HG02943 (cell line): ENCODE data around the gene HTRA1.

ENCODE experiments used
- ATAC-seq: cut with Tn5 transposase; IDR thresholded peaks from one replicate; pipeline ENCODE4 v1.9.1; 2021; ENCODE audit warnings: mild to moderate bottlenecking, low read depth, moderate library complexity; ENCODE audit not compliant: unreplicated experiment

HTRA1 gene

DNA sequence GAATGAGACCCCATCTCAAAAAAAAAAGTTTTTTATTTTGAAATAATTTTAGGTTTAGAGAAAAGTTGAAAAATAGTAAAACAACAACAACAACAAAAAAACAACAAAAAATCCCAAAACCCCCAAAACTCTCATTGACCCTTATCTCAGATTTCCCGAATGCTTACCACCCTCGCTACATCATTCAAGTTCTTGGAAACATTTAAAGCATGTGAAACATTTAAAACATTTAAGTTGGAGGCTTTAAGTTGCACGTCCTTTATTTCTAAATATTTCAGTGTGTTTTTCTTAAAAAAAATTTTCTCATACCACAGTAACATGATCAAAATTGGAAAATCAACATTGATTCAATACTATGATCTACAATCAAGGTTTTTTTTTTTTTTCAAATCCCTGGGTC, 7.3 kb upstream of the HTRA1 start:
- ATAC-seq: no peak

DNA sequence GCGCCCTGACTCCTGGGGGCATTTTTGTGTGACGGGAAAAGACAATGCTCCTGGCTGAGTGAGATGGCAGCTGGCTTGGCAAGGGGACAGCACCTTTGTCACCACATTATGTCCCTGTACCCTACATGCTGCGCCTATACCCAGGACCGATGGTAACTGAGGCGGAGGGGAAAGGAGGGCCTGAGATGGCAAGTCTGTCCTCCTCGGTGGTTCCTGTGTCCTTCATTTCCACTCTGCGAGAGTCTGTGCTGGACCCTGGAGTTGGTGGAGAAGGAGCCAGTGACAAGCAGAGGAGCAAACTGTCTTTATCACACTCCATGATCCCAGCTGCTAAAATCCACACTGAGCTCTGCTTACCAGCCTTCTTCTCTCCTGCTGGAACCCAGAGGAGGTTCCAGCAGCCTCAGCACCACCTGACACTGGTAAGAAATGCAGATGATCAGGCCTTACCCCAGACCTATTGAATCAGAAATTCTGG, 6.7 kb upstream of the HTRA1 start, which contains the start of gene ARMS2:
Gene ARMS2, plus strand, starts transcription at position 51 of the 478 bp plus-strand sequence. Its CDS starts 75 bp downstream, at position 126.
- ATAC-seq: no peak

- no peak for ATAC-seq
Observed at GRCh38 chr10:122455376-122456079, 5.8 kb upstream of the HTRA1 start.

- no peak for ATAC-seq
Observed at GRCh38 chr10:122457934-122458333, 3.4 kb upstream of the HTRA1 start.

- ATAC-seq: no peak
Observed at GRCh38 chr10:122458693-122459092, 2.7 kb upstream of the HTRA1 start.

- no peak for ATAC-seq
Observed at GRCh38 chr10:122459561-122460273, 1.6 kb upstream of the HTRA1 start.

DNA sequence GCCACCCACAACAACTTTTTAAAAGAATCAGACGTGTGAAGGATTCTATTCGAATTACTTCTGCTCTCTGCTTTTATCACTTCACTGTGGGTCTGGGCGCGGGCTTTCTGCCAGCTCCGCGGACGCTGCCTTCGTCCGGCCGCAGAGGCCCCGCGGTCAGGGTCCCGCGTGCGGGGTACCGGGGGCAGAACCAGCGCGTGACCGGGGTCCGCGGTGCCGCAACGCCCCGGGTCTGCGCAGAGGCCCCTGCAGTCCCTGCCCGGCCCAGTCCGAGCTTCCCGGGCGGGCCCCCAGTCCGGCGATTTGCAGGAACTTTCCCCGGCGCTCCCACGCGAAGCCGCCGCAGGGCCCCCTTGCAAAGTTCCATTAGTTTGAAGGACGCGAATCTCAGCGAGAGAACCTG, 461 bp upstream of the HTRA1 start:
- ATAC-seq: no peak

GRCh38 chr10:122461729-122462532, 578 bp downstream of the HTRA1 start:
- no peak for ATAC-seq

GRCh38 chr10:122462533-122463465, 1.4 kb downstream of the HTRA1 start:
- no peak for ATAC-seq

DNA sequence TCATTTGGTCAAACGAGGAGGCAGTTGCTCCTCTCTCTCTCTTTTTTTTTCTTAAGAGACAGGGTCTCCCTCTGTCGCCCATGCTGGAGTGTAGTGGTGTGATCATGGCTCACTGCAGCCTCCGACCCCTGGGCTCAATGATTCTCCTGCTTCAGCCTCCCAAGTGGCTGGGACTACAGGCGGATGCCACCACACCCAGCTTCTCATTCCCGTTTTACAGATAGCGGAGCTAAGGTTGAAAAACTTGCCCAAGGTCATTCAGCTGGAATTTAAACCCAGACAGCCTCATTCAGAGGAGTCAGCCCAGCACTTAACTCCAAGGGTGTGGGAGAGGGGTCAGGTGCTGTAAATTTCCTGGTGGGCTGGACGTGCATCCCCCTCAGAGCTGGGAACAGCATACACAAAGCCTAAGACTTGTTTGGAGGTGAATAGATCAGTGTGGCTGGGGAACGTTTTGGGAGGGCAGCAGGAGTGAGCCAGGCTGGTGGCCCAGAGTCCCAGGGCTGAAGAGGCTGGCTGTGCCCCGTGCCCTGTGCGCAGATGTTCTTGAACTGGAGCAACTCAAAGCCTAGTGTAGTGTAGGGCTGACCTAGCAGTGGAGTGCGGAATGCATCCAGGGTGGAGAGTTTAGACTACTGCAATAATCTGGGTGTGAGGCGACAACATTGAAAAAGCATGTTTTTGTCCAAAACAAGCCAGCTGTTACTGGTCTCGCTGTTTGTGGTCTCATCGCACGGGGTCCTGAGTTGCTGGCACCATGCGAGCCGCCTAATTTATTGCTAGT, 2.3 kb downstream of the HTRA1 start:
- no peak for ATAC-seq

- no peak for ATAC-seq
Observed at GRCh38 chr10:122464250-122464510, 2.8 kb downstream of the HTRA1 start.

GRCh38 chr10:122464586-122464985, 3.2 kb downstream of the HTRA1 start:
- no peak for ATAC-seq

DNA sequence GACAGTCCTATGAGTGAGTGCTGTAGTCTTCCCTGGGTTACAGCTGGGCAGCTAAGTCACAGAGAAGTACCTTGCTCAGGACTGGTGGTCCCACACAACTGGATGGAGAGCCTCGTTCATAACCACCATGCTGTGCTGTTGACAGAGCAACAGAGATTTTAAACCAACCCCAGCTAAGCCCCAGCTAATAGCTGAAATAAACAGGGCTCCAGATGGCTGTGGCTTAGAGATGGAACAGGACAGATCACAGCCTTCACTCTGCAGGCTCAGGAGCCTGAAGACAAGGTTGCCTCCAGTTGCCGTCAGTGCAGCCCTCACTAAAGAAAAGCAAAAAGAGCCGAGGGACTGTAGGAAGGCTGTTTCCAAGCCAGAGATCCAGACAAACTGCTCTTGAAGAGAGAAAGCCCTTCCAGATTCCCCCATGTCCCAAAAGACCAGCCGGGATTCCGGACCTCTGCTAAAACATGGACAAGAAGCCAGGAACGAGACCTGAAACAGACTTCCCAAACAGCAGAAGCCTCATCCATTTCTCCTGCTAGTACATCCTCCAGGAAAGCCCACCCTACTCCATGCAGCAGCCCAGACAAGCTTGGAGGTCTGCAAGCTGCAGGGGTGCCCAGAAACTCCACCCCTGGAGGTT, 4.2 kb downstream of the HTRA1 start:
- ATAC-seq: no peak

DNA sequence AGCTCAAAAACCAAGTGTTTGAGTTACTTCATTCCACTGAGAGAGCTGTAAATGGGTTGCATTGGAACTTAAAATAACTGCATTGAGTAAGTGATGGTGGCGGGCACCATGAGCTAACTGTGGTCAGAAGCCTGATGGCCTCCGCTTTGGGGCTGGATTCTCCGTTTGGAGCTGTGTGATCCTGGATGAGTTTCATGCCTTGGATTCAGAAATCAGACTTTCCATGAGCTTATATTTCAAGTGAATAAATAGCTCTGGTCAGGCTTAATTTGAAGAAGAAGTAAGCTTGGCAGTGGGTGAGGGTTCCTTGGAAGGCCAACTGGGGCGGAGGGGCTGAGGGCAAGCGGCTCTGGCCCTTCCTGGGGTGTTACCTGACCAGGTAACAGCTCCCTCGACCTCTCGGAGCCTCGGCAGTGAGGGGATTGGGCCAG, 5.6 kb downstream of the HTRA1 start:
- no peak for ATAC-seq

DNA sequence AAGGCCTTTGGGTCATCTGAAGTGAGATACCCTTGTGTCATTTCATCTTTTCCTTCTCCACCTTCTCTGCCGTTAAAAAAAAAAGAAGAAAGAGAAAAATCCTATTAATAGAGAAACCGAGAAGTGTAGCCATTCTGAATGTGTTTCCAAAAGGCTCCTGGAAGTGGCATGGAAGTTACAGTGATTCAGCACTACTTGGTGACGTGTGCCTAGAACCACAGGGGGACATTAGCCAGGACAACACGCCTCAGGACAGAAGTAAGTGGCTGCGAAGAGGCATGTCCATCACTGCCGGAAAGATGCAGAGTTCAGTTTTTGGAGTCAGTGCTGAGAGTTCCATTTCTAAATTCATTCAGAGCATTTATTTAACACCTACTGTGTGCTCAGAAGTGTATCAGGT, 6.3 kb downstream of the HTRA1 start:
- ATAC-seq: no peak

- no peak for ATAC-seq
Observed at GRCh38 chr10:122468307-122468925, 7.1 kb downstream of the HTRA1 start.

DNA sequence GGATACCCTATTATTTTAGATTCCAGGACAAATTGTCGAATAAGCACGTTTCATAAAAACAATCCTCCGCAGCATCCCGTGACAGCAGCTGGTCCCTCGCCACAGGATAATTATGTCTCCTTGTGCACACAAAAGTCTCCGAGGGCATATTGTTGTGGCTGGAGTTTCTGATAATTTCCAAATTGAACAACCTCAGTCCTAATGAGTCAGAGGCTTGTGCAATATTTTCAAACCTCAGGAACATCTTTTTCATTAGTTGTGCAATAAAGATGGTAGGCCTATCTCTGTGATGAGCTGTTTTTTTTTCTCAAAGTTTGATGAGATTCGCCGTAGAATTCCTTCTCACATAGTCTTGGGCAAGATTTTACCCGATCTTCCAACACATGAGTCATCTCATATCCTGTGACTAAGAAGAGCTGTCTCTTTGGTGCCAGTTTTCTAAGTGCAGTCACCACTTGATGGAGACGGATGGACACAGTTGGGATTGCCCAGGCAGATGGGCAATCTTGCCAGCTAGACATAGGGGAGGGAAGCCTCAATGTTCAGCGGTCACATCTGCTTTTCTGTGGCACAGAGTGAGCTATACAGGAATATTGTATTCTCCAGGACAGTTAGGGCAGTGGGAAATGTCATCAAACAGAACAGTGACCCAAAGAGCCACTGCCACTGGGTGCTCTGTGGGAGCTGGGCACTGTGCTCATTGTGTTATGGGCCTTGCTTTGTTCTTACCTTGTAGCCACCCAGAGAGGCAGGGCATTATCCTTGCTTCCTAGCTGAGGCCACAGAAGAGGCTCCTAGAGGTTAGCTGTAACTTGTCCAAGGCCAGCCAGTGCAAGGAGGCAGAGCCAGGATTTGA, 7.8 kb downstream of the HTRA1 start:
- no peak for ATAC-seq

- no peak for ATAC-seq
Observed at GRCh38 chr10:122469848-122470247, 8.5 kb downstream of the HTRA1 start.
